ENCODE results near the gene HTT.

DNA sequence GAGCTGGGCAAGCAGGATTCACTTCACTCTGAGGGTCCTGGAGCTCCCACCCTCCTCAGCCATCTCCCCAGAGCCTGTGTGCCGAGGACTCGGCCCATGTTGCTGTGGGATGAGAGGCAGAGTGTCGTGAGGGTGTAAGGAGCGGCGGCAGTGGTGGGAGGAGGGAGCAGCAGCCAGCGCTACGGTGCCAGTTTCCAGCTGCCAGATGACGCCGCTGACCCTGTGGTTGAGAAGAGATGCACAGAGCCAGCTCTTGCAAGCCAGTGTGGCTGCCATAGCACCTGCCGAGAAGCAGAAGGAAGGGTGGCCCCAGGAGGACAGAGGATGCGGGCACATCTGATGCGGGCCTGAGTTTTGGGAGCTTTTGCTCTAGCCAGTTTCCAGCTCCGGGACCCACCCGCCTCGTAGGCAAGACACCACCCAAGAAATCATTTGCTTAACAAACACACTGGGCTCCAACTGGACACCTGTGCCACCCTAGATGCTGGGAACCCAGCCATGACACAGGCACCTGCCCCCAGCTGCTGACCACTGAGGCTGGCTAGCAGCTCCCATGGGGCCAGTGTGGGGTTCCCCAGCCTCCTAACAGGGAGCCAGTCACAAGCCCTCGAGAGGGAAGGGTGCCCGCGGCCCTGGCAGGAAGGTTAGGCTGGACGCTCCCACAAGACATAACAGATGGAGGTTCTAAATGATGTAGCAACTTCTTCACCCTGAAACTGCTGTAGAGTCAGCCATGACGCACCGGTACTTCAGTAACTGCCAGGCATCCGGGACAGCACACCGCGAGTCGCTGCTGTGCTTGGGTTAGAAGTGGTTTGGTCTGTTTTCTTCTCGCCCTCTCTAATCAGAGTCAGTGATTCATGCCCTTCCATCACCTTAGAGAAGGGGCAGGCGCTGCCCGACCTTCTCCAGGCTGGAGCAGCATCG is 183.3 kb downstream of the HTT start:
- TF ChIP-seq, protein P1, sequence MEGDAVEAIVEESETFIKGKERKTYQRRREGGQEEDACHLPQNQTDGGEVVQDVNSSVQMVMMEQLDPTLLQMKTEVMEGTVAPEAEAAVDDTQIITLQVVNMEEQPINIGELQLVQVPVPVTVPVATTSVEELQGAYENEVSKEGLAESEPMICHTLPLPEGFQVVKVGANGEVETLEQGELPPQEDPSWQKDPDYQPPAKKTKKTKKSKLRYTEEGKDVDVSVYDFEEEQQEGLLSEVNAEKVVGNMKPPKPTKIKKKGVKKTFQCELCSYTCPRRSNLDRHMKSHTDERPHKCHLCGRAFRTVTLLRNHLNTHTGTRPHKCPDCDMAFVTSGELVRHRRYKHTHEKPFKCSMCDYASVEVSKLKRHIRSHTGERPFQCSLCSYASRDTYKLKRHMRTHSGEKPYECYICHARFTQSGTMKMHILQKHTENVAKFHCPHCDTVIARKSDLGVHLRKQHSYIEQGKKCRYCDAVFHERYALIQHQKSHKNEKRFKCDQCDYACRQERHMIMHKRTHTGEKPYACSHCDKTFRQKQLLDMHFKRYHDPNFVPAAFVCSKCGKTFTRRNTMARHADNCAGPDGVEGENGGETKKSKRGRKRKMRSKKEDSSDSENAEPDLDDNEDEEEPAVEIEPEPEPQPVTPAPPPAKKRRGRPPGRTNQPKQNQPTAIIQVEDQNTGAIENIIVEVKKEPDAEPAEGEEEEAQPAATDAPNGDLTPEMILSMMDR (IDR thresholded peaks at IDR 0.05; ENCODE audit: low read length): no peak
- TF ChIP-seq EZH2 (optimal IDR thresholded peaks at IDR 0.05; ENCODE audit: low read depth, low read length) (no peak), EZH2phosphoT487 (IDR thresholded peaks at IDR 0.05; ENCODE audit: low read length) (no peak)
